SK-N-SH treated with all-trans-retinoic acid at 6 μM for 48 hours (cell line): ENCODE data around the gene FAF2.

Experiments used
- ATAC-seq: fragments of 200-7000 bp; cut with Tn5 transposase; 3 replicates; pipeline ENCODE4 v1.9.1; 2020; ENCODE audit warnings: mild to moderate bottlenecking, moderate library complexity
- ARNTL ChIP-seq: fragments of 450-650 bp; formaldehyde crosslinking; IDR thresholded peaks from 2 replicates; pipeline ENCODE4 v1.5.0; 2020; ENCODE audit warnings: low read depth, mild to moderate bottlenecking, moderate library complexity, borderline replicate concordance
- BACH2 ChIP-seq: fragments of 250-450 bp; sonication (Bioruptor Pico); IDR thresholded peaks from 2 replicates; pipeline ENCODE4 v1.9.0; 2021; ENCODE audit warnings: mild to moderate bottlenecking, borderline replicate concordance
- ESRRG ChIP-seq: fragments of 250-450 bp; sonication (Bioruptor Pico); IDR thresholded peaks from 2 replicates; pipeline ENCODE4 v1.6.1; 2021; ENCODE audit warnings: mild to moderate bottlenecking
- GLIS3 ChIP-seq: fragments of 250-450 bp; sonication (Bioruptor Pico); IDR thresholded peaks from 2 replicates; pipeline ENCODE4 v1.5.0; 2020; ENCODE audit warnings: mild to moderate bottlenecking, moderate library complexity
- OSR1 ChIP-seq: fragments of 250-450 bp; sonication (Bioruptor Pico); IDR thresholded peaks from 2 replicates; pipeline ENCODE4 v1.8.0; 2022; ENCODE audit warnings: moderate library complexity, mild to moderate bottlenecking, inconsistent platforms
- PATZ1 ChIP-seq: fragments of 250-450 bp; sonication (Bioruptor Pico); IDR thresholded peaks from 2 replicates; pipeline ENCODE4 v1.8.0; 2020; ENCODE audit warnings: mild to moderate bottlenecking, moderate library complexity, borderline replicate concordance
- POU6F1 ChIP-seq: fragments of 250-450 bp; sonication (Bioruptor Pico); IDR thresholded peaks from 2 replicates; pipeline ENCODE4 v1.8.0; 2021; ENCODE audit warnings: low read depth, mild to moderate bottlenecking, moderate library complexity, borderline replicate concordance
- PPARA ChIP-seq: fragments of 250-450 bp; sonication (Bioruptor Pico); IDR thresholded peaks from 2 replicates; pipeline ENCODE4 v1.5.0; 2020; ENCODE audit warnings: mild to moderate bottlenecking, borderline replicate concordance
- RARB ChIP-seq: fragments of 250-450 bp; sonication (Bioruptor Pico); IDR thresholded peaks from 2 replicates; pipeline ENCODE4 v1.8.0; 2021; ENCODE audit warnings: mild to moderate bottlenecking, moderate library complexity
- SNAI2 ChIP-seq: fragments of 250-450 bp; sonication (Bioruptor Pico); IDR thresholded peaks from 2 replicates; pipeline ENCODE4 v1.5.0; 2020; ENCODE audit warnings: mild to moderate bottlenecking, moderate library complexity
- TCF4 ChIP-seq: fragments of 250-450 bp; sonication (Bioruptor Pico); IDR thresholded peaks from 2 replicates; pipeline ENCODE4 v1.8.0; 2021; ENCODE audit warnings: mild to moderate bottlenecking, moderate library complexity, borderline replicate concordance
- TOX ChIP-seq: fragments of 250-450 bp; sonication (Bioruptor Pico); IDR thresholded peaks from 2 replicates; pipeline ENCODE4 v1.8.0; 2021; ENCODE audit warnings: mild to moderate bottlenecking, moderate library complexity, borderline replicate concordance
- TSHZ2 ChIP-seq: fragments of 250-450 bp; sonication (Bioruptor Pico); IDR thresholded peaks from 2 replicates; pipeline ENCODE4 v1.5.0; 2020; ENCODE audit warnings: mild to moderate bottlenecking, moderate library complexity
- ZC3H10 ChIP-seq: fragments of 250-450 bp; sonication (Bioruptor Pico); IDR thresholded peaks from 2 replicates; pipeline ENCODE4 v1.5.1; 2021; ENCODE audit warnings: mild to moderate bottlenecking, moderate library complexity
- ZFP3 ChIP-seq: fragments of 250-450 bp; sonication (Bioruptor Pico); IDR thresholded peaks from 2 replicates; pipeline ENCODE4 v1.5.0; 2020; ENCODE audit warnings: mild to moderate bottlenecking, moderate library complexity
- ZNF565 ChIP-seq: fragments of 450-650 bp; formaldehyde crosslinking; conservative IDR thresholded peaks from 2 replicates; pipeline ENCODE4 v1.5.0; 2020; ENCODE audit warnings: low read depth, mild to moderate bottlenecking, moderate library complexity
- ZNF70 ChIP-seq: fragments of 450-650 bp; formaldehyde crosslinking; IDR thresholded peaks from 2 replicates; pipeline ENCODE4 v1.5.0; 2020; ENCODE audit warnings: mild to moderate bottlenecking, moderate library complexity
- TF ChIP-seq, protein P1 (sequence below): fragments of 250-450 bp; sonication (Bioruptor Pico); IDR thresholded peaks from 2 replicates; pipeline ENCODE4 v1.5.1; 2021; ENCODE audit warnings: mild to moderate bottlenecking, moderate library complexity

The FAF2 gene

GRCh38 chr5:176538989-176539384 lies 90.8 kb downstream of the FAF2 start (continued):
- TF ChIP-seq, protein P1, sequence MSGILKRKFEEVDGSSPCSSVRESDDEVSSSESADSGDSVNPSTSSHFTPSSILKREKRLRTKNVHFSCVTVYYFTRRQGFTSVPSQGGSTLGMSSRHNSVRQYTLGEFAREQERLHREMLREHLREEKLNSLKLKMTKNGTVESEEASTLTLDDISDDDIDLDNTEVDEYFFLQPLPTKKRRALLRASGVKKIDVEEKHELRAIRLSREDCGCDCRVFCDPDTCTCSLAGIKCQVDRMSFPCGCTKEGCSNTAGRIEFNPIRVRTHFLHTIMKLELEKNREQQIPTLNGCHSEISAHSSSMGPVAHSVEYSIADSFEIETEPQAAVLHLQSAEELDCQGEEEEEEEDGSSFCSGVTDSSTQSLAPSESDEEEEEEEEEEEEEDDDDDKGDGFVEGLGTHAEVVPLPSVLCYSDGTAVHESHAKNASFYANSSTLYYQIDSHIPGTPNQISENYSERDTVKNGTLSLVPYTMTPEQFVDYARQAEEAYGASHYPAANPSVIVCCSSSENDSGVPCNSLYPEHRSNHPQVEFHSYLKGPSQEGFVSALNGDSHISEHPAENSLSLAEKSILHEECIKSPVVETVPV = no peak
- TF ChIP-seq BACH2 (CRISPR knock-in tag) (no peak), SNAI2 (CRISPR knock-in tag) (no peak), PATZ1 (no peak), POU6F1 (no peak), RARB (CRISPR knock-in tag) (no peak)

DNA sequence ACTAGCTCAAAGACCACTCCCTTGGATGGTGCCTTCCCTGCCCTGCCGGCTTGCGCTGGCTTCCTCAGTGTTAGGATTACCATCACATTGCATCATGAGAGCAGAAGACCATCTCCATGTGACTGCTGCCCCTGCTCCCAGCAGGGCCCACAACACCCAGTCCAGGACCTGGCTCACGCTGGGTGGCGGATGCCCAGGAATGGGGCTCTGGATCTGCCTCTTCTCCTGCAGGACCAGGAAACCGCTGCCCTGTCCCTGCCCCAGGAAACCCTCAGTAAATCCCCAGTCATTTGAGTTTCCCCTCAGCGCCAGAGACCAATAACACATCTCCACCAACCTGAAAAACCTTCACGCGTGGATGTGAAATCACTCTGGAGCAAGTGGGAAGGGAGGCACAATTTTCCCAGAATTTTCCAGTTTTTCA lies 92.3 kb downstream of the FAF2 start:
- ATAC-seq = no peak
- no peak for TF ChIP-seq ZNF70
- TF ChIP-seq, protein P1 = no peak
- TF ChIP-seq OSR1 = no peak
- no peak for TF ChIP-seq BACH2 (CRISPR knock-in tag)
- TF ChIP-seq ZC3H10 (CRISPR knock-in tag) = no peak
- TF ChIP-seq ESRRG = no peak
- no peak for TF ChIP-seq TSHZ2 (CRISPR knock-in tag)
- TF ChIP-seq, all 23 proteins: peak for 0

DNA sequence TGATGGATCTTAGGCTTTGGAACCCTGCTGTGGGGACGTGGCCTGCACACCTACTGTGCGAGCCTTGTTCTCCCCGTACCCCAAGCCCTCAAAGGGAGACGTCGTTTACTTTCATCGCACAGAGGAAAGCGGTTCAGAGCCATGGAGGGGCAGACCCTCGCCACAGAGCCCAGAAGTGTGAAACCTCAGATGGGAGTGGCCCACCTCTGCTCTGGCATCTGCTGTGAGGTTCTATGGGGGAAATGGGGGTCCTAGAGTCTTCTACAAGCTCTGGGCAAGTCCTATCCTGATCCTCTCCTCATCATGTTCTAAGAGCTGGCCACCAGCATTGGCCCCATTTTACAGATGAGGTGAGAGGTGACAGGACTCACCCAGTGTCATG lies 92.8 kb downstream of the FAF2 start:
- no peak for ATAC-seq
- TF ChIP-seq TOX (CRISPR knock-in tag) (no peak), TCF4 (CRISPR knock-in tag) (no peak), ZC3H10 (CRISPR knock-in tag) (no peak), RARB (CRISPR knock-in tag) (no peak)

DNA sequence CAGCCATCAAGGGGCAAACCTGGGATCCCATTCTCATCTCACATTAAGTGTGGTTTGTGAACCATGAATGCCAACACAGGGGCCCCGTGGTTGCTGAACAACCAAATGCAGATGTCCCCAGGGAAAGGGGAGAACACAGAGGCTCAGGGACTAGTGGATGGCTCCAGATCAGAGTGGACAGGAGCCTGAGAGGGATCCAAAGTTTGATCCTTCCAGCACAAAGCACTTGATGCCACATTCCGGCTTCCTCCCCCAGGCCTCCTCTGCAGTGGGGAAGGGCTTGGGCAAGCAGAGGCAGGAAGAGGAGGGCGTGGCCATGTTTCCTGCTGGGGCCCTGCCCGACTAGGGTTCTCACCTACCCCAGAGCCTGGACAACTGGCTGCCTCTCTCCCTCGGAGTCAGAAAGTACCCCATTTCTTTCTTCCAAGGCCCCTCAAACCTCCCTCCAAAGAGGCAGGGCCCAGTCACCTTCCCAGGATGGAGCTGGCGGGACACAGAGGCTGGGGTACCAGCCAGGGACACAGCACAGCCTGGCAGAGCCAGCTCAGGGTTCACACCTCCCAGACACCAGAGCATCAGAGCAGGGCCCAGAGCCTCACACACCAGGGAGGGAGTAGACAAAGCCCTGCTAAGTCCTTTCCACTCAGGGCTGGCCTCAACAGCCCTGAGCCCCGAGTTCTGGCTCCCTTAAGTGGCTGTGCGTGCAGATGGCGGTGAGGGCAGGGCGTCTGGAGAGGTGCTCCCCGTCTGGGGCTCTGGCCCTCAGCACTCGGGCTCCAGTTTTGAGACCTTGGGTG lies 93.4 kb downstream of the FAF2 start:
- TF ChIP-seq ZFP3 (CRISPR knock-in tag) (no peak), GLIS3 (CRISPR knock-in tag) (no peak), SNAI2 (CRISPR knock-in tag) (no peak), TOX (CRISPR knock-in tag) (no peak), OSR1 (no peak), ARNTL (CRISPR knock-in tag) (no peak), ZNF565 (CRISPR knock-in tag) (no peak), TSHZ2 (CRISPR knock-in tag) (no peak), POU6F1 (no peak), PPARA (CRISPR knock-in tag) (no peak)
- ATAC-seq = no peak
